Mesodermal cell (in vitro differentiated cells): ENCODE results near the gene HCRTR1. TPM values are rescaled to one million over a fixed set of nuclear protein-coding genes. Genes with fewer than 3 reads are reported as not detected.
A peak's percentile ranks its signal among the peaks of the same experiment; 100 is the strongest.

ENCODE experiments used
- H3K27ac ChIP-seq: 2 replicates; pipeline ENCODE4 v1.7.0; 2013; ENCODE audit warnings: mild to moderate bottlenecking, low read depth, low read length, moderate library complexity; ENCODE audit not compliant: severe bottlenecking
- H3K36me3 ChIP-seq: 2 replicates; pipeline ENCODE4 v1.7.1; 2013; ENCODE audit warnings: mild to moderate bottlenecking, low read length, moderate library complexity; ENCODE audit not compliant: control insufficient read depth, insufficient read depth
- H3K4me1 ChIP-seq: one replicate; pipeline ENCODE4 v1.7.1; 2013; ENCODE audit warnings: mild to moderate bottlenecking, low read length; ENCODE audit not compliant: insufficient read depth, control insufficient read depth, poor library complexity, severe bottlenecking
- H3K4me3 ChIP-seq: 2 replicates; pipeline ENCODE4 v1.7.0; 2013; ENCODE audit warnings: low read length, control low read depth, mild to moderate bottlenecking; ENCODE audit not compliant: insufficient read depth, poor library complexity, severe bottlenecking; ENCODE audit errors: extremely low read depth
- H3K9me3 ChIP-seq: 2 replicates; pipeline ENCODE4 v1.7.1; 2013; ENCODE audit warnings: mild to moderate bottlenecking, low read length, moderate library complexity; ENCODE audit not compliant: control insufficient read depth
- WGBS, 2 experiments: methylation state at CpG; one replicate each; pipeline ENCODE4 v1.1.5; 2013; ENCODE audit warnings: missing lambda C conversion rate in 2 of 2; ENCODE audit not compliant: insufficient coverage in 2 of 2; 5-methylcytosine and 5-hydroxymethylcytosine counted together
- polyA plus RNA-seq, 2 experiments: library from polyadenylated mRNA; stranded (reverse); fragments of 50-300 nt; gene quantifications; one replicate each; pipeline ENCODE4 v1.2.3, GENCODE V29; 2013

HCRTR1 gene
- polyA plus RNA-seq (2013, experiment 1 of 2): not detected
- not detected for polyA plus RNA-seq (2013, experiment 2 of 2)

DNA sequence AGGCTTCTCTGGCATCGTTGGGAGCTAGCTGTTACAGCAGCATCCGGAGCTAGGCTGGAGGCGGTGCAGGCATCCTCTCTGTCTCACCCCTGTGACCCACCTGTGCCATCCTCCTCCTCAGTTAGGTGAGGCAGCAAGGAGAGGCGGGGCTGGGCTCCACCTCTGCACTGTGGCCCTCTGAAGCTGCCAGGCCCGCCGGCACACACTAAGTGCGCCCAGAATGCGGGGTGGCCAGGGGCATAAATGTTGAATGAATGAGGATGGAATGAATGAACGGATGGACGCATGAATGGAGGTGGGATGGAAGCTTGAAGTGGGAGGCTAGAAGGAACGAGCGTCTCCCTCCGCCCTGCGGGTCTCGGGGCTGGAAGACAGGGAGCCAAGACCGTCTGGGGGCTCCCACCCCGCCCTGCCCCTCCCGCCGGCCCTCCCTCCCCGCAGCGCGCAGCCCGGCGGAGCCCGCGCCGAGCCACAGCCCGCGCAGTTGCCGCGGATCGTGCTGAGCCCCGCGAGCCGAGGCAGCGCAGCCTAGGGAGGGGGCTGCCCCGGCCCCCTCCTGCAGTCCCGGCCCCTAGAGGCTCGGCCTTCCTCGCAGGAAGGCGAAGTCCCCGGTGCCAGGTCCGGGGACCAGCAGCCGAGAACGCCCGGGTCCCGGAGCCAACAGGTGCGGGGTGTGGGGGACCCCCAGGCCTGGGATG is at the start of gene HCRTR1:
Gene HCRTR1 (plus strand): TSS at position 472 of the 698 bp plus-strand sequence. CDS start 1,504 bp downstream, outside the sequence.
- Histone ChIP-seq H3K36me3 (no peaks in the 10 kb centered on the region), H3K27ac (no peak within 1 kb of the TSS), H3K4me1 (no peaks in the 10 kb centered on the region), H3K4me3 (peak within 1 kb of the TSS; percentile 58), H3K9me3 (no peaks in the 10 kb centered on the region)
- 7 to 11% methylated on average over 23 to 30 of the region's 48 CpGs for WGBS, 2 experiments

GRCh38 chr1:31567956-31568570 is 49.4 kb upstream of the HCRTR1 start:
- Histone ChIP-seq H3K4me3 (no peak overlapping the region), H3K36me3 (no peaks in the 10 kb centered on the region), H3K27ac (no peak overlapping the region), H3K9me3 (no peaks in the 10 kb centered on the region), H3K4me1 (peaks cover 9% of the 10 kb centered on the region)
- 80 to 94% methylated on average over 6 to 9 of the region's 10 CpGs for WGBS, 2 experiments

- 84 to 89% methylated on average over 10 of the region's 11 CpGs for WGBS, 2 experiments
- no peak overlapping the region for H3K4me3 ChIP-seq
- no peak overlapping the region for H3K27ac ChIP-seq
- H3K36me3 ChIP-seq: no peaks in the 10 kb centered on the region
- H3K4me1 ChIP-seq: peaks cover 3% of the 10 kb centered on the region
- no peaks in the 10 kb centered on the region for H3K9me3 ChIP-seq
Measured at GRCh38 chr1:31568895-31569595, 48.4 kb upstream of the HCRTR1 start.

GRCh38 chr1:31569596-31570173 is 47.8 kb upstream of the HCRTR1 start:
- WGBS, 2 experiments: 97 to 98% methylated on average over 11 to 12 of the region's 13 CpGs
- no peak overlapping the region for H3K27ac ChIP-seq
- no peaks in the 10 kb centered on the region for H3K36me3 ChIP-seq
- no peaks in the 10 kb centered on the region for H3K9me3 ChIP-seq
- no peak overlapping the region for H3K4me3 ChIP-seq
- H3K4me1 ChIP-seq: peaks cover 8% of the 10 kb centered on the region

DNA sequence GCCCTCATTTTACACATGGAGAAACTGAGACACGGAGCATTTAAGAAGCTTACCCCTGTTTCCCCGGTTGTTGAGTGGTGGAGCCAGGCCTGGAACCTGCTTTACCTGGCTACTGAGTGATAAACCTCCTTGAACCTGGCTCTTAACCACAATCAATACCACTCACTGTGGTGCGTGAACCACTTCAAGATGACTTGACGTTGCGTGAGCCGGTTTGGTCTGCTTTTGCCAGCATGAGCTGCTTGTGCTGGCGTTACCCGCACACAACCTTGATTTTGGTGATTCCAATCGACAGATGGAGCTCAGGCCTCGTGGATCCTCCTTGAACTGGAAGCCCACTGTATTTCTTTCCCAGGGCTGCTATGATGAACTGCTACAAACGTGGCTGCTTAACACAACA is 47.3 kb upstream of the HCRTR1 start:
- no peaks in the 10 kb centered on the region for H3K9me3 ChIP-seq
- peaks cover 14% of the 10 kb centered on the region for H3K4me1 ChIP-seq
- no peak overlapping the region for H3K27ac ChIP-seq
- H3K36me3 ChIP-seq: no peaks in the 10 kb centered on the region
- WGBS, 2 experiments: 92 to 96% methylated on average over 10 to 11 of the region's 11 CpGs
- H3K4me3 ChIP-seq: no peak overlapping the region

DNA sequence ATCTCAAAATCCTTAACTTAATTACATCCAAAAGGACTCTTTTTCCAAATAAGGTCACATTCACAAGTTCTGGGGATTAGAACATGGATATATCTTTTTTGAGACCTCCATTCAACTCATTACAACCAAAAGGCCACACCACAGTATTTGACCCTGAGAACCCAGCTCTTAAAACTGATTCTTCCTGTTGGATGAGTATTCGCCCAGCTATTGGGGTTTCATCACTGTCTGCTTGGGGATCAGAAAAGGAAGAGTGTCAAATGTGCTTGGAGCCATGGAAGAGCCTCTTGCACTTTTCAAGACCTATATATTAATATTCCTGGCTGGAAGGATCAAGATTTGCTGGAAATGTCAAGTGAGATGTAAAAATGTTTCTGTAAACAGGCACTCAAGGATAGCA is 46.6 kb upstream of the HCRTR1 start:
- WGBS, 2 experiments: 100% methylated on average over 1 of the region's 1 CpG; no CpG with 5 or more reads in 1 of the 2 experiments
- no peaks in the 10 kb centered on the region for H3K9me3 ChIP-seq
- H3K4me1 ChIP-seq: peaks cover 20% of the 10 kb centered on the region
- no peak overlapping the region for H3K4me3 ChIP-seq
- H3K27ac ChIP-seq: no peak overlapping the region
- no peaks in the 10 kb centered on the region for H3K36me3 ChIP-seq

DNA sequence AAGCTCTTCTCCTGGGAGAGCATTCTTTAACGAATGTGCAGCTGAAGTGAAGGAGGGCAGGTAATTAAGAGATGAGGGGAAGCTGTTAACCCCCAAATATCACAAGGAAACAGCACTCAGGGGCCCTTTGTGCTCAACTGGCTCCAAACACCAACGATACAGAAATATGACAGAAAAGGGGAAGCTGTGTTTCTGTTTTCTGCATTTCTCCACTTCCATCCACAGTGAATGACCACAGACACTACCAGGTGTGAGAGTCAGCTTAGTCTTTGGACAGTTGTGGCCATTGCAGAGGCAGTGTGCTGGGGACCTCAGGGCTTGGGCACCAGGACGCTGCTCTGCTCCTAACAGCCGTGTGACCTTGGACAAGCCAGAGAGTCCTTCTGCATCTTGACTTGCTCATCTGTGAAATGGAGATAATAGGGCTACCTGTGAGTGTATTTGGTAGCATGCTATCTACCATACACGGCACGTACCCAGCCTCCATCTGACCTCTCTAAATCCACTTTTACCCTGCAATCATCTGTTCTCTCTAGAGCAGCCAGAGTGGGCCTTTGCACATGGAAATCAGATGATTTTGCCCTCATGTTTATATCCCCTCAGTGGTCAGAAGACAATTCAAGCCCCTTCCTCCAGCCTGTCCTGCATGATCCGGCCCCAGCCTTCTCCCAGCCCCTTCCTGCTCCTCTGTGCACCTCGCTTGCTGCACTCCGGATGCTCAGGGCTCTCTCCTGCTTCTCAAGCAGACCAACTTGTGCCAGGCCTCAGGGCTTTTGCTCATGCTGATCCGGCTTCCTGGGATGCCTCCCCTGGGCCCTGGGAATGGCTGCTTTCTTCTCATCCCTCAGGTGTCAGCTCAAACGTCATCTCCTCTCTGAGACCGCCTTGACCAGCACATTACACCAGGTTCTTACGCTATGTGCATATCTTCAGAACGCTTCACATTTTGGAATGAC is 45.9 kb upstream of the HCRTR1 start:
- H3K4me3 ChIP-seq: no peak overlapping the region
- WGBS, 2 experiments: 93 to 96% methylated on average over 8 to 9 of the region's 14 CpGs
- no peaks in the 10 kb centered on the region for H3K9me3 ChIP-seq
- no peaks in the 10 kb centered on the region for H3K36me3 ChIP-seq
- peaks cover 25% of the 10 kb centered on the region for H3K4me1 ChIP-seq
- H3K27ac ChIP-seq: no peak overlapping the region

DNA sequence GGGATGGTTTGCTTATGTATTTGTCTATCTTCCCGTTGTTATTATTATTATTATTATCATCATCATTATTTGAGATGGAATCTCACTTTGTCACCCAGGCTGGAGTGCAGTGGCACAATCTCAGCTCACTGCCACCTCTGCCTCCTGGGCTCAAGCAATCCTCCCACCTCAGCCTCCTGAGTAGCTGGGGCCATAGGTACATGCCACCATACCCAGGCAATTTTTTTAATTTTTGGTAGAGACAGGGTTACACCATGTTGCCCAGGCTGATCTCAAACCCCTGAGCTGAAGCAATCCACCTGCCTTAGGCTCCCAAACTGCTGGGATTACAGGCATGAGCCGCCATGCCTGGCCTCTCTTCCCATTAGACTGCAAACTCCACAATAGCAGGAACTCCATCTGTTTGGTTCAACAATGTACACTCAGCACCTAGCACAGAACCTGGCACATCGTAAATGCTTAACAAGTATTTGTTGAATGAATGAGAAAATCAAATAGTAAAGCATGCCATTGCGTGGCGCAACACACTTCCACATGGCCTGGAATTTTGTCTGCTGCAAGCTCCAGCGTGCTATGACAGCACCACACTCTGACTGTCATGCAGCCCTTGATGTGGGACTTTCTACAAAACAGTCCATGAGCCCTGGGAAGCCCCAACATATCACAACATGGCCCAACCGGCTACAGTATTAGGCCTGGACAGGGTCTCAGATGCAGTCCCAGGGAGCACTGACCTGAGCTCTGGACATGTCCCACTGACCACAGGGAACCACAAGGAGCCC is 45.0 kb upstream of the HCRTR1 start:
- Histone ChIP-seq H3K4me1 (peaks cover 25% of the 10 kb centered on the region), H3K4me3 (no peak overlapping the region), H3K9me3 (no peaks in the 10 kb centered on the region), H3K36me3 (no peaks in the 10 kb centered on the region), H3K27ac (no peak overlapping the region)
- WGBS, 2 experiments: 95% methylated on average over 4 to 5 of the region's 7 CpGs

DNA sequence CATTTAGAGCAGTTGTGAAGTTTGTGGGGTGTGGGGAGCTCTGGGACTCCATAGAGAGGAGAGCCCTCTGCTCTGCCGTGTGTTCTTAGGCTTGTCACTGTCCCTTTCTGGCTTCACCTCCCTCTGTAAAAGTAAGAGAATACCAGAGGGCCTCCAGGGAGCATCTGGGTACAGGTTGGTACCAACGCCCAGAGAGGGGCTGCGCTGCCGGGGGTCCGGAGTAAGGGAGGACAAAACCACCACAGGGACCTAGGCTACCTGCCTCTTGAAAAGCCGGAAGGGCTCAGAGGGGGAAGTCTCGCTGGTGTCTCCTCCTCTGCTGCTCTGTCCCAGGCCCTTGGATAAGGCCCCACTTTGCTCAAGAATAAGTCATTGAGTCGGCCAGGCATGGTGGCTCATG is 44.2 kb upstream of the HCRTR1 start:
- H3K9me3 ChIP-seq: no peaks in the 10 kb centered on the region
- no peak overlapping the region for H3K4me3 ChIP-seq
- peaks cover 25% of the 10 kb centered on the region for H3K4me1 ChIP-seq
- no peaks in the 10 kb centered on the region for H3K36me3 ChIP-seq
- WGBS, 2 experiments: 92 to 95% methylated on average over 8 of the region's 8 CpGs
- no peak overlapping the region for H3K27ac ChIP-seq
